ENCODE measurements around the gene SEPHS2. TPM values are rescaled to one million over a fixed set of nuclear protein-coding genes. Genes with fewer than 3 reads are reported as not detected.

Gene SEPHS2
- total RNA-seq, 4 donors from 2014 or later: 21.6 to 36.1 (median 25.2) TPM

GRCh38 chr16:30414159-30414558, 31.5 kb downstream of the SEPHS2 start:
- no peaks in the 10 kb centered on the region for H3K9me3 ChIP-seq
- 40 to 85% methylated on average over 1 to 5 of the region's 5 CpGs for WGBS, 2 donors (ENCODE audit: low coverage in 1 of 2)

DNA sequence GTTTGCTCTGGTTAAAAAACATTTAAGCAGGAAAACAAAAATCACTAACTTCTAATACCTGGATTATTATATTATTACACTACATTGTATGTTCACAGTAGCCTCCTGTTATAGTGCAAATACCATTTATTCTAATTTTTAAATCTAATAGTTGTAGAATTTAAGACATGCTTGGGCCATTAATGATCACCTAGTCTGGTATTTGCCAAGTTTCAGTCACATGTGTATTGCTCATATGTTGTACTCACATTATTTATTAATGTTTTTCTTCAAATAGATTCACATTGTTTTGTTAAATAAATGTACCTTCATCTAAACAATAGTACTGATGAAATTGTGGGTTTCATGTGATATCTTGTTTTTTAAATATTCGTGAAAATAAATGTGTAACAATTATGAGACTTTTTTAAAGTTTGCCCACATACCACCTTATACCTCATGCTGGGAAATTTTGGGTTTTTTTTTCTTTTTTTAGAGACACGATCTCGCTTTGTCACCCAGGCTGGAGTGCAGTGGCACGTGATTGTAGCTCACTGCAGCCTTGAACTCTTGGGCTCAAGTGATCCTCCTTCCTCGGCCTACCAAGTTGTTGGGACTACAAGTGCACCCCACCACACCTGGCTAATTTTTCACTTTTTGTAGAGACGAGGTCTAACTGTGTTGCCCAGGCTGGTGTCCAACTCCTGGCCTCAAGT, 32.4 kb downstream of the SEPHS2 start:
- WGBS, 2 donors (ENCODE audit: low coverage in 1 of 2): 81 to 87% methylated on average over 4 to 6 of the region's 6 CpGs

More at GRCh38 chr16:30414159-30414558, 31.5 kb downstream of the SEPHS2 start:
- TF ChIP-seq CTCF (IDR thresholded peaks at IDR 0.05) (no peak), EP300 (IDR thresholded peaks at IDR 0.05) (no peak), POLR2AphosphoS5 (IDR thresholded peaks at IDR 0.05) (no peak)
- no peak for ATAC-seq
- Histone ChIP-seq H3K4me1 (peaks cover 0 to 37% (median 9%) of the 10 kb centered on the region in 3 donors), H3K27me3 (no peaks in the 10 kb centered on the region), H3K4me3 (no peak overlapping the region), H3K27ac (no peak overlapping the region), H3K36me3 (peaks cover 0 to 28% of the 10 kb centered on the region in 2 donors)

DNA sequence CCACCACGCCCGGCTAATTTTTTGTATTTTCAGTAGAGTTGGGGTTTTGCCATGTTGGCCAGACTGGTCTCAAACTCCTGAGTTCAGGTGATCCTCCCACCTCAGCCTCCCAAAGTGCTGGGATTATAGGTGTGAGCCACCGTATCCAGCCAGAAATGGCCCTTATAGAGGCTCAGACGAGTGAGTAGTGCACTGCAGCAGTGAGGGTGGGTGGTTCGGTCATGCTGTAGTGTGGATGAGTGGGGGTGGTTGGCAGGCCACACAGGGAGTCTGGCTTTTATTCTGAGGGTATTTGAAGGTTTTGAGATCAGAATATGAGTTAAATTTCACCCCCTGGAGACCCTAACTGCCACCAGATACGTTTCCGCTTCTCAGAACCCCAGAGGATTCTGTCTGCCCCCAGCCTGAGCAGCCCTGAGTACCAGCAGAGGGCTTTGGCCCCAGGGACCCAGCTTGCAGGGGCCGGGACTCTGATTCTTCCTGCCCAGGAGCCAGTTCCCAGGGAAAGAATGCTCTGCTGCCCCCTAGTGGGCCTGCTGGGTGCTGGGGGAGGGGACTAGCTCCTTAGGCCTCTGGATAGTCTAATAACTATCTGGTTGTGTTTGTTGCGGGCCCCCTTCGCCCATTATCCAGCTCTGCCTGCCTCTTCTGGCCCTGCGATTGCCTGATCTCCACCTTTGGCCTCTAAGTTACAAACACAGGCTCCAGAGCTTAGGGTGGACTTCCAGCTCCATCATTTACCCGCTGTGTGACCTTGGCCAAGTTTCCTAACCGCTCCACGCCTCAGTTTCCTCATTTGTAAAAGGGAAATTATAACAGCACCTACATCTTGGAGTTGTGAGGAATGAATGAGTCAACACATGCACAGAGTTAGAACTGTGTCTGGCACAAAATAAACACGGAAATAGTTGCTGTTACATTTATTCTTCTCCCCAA, 36.3 kb downstream of the SEPHS2 start:
- Histone ChIP-seq H3K27me3 (no peaks in the 10 kb centered on the region), H3K4me1 (peaks cover 0 to 39% (median 14%) of the 10 kb centered on the region in 3 donors), H3K9me3 (no peaks in the 10 kb centered on the region), H3K4me3 (no peak overlapping the region), H3K36me3 (peaks cover 0 to 25% of the 10 kb centered on the region in 2 donors), H3K27ac (peak overlapping the region in 3 of 4 donors; percentile 56 to 89 (median 58))
- peak in 3 of 4 experiments; percentile 87 to 96 (median 92) for TF ChIP-seq CTCF (IDR thresholded peaks at IDR 0.05)
- TF ChIP-seq POLR2AphosphoS5 (IDR thresholded peaks at IDR 0.05): no peak
- TF ChIP-seq EP300 (IDR thresholded peaks at IDR 0.05): no peak
- no peak for TF ChIP-seq POLR2A (IDR thresholded peaks at IDR 0.05)
- 33 to 39% methylated on average over 11 to 12 of the region's 15 CpGs for WGBS, 2 donors (ENCODE audit: low coverage in 1 of 2)
- ATAC-seq: peak; percentile 66

More for the DNA sequence above, 32.4 kb downstream of the SEPHS2 start:
- TF ChIP-seq POLR2AphosphoS5 (IDR thresholded peaks at IDR 0.05) (no peak), POLR2A (IDR thresholded peaks at IDR 0.05) (no peak), EP300 (IDR thresholded peaks at IDR 0.05) (no peak), CTCF (IDR thresholded peaks at IDR 0.05) (no peak)
- peaks cover 0 to 42% (median 11%) of the 10 kb centered on the region in 3 donors for H3K4me1 ChIP-seq
- H3K4me3 ChIP-seq: no peak overlapping the region
- peaks cover 0 to 28% of the 10 kb centered on the region in 2 donors for H3K36me3 ChIP-seq
- H3K27ac ChIP-seq: no peak overlapping the region
- no peaks in the 10 kb centered on the region for H3K9me3 ChIP-seq
- no peaks in the 10 kb centered on the region for H3K27me3 ChIP-seq
- no peak for ATAC-seq

DNA sequence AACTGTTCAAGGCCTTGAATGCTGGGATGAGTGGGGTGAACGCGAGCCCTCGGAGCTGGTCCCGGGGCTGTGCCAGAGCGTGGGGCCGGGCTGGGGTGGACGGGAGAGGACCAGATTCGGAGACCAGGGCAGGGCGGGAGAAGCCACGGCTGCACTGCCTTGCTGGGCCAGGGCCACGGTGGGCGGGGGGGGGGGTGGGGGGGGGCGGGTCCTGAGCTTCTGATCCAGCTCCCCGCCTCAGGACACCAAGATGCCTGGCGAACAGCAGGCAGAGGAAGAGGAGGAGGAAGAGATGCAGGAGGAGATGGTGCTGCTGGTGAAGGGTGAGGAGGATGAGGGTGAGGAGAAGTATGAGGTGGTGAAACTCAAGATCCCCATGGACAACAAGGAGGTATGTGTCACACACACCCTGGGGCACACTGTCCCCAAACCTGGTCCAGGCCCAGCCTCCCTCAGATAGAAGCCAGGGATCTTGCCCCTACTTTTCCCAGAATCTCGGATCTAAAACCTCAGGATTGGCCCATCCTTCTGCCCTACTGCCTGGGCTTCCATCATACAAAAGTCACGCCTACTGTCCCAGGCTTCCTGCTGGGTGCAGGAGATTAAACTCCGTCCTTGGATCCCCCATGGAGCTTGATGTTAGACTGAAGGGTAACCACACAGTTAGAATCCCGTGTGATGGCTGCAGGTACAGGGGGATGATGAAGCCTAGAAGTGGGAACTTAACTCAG, 37.7 kb downstream of the SEPHS2 start:
- peak; percentile 57 for ATAC-seq
- H3K36me3 ChIP-seq: peaks cover 0 to 14% of the 10 kb centered on the region in 2 donors
- no peak for TF ChIP-seq POLR2A (IDR thresholded peaks at IDR 0.05)
- no peak for TF ChIP-seq CTCF (IDR thresholded peaks at IDR 0.05)
- no peak for TF ChIP-seq POLR2AphosphoS5 (IDR thresholded peaks at IDR 0.05)
- no peak for TF ChIP-seq EP300 (IDR thresholded peaks at IDR 0.05)
- peaks cover 0 to 39% (median 14%) of the 10 kb centered on the region in 3 donors for H3K4me1 ChIP-seq
- peak overlapping the region; percentile 87 to 98 (median 90) for H3K27ac ChIP-seq
- no peaks in the 10 kb centered on the region for H3K27me3 ChIP-seq
- no peaks in the 10 kb centered on the region for H3K9me3 ChIP-seq
- H3K4me3 ChIP-seq: peak overlapping the region; percentile 67 to 82
- 5 to 7% methylated on average over 4 to 13 of the region's 19 CpGs for WGBS, 2 donors (ENCODE audit: low coverage in 1 of 2)

All from gastroesophageal sphincter (tissue), 4 donors.